SK-N-SH treated with all-trans-retinoic acid at 6 μM for 48 hours (cell line): ENCODE results near the gene XBP1.

Experiments used
- ATAC-seq: fragments of 200-7000 bp; cut with Tn5 transposase; 3 replicates; pipeline ENCODE4 v1.9.1; 2020; ENCODE audit warnings: mild to moderate bottlenecking, moderate library complexity
- ARNTL ChIP-seq: fragments of 450-650 bp; formaldehyde crosslinking; IDR thresholded peaks from 2 replicates; pipeline ENCODE4 v1.5.0; 2020; ENCODE audit warnings: low read depth, mild to moderate bottlenecking, moderate library complexity, borderline replicate concordance
- BACH2 ChIP-seq: fragments of 250-450 bp; sonication (Bioruptor Pico); IDR thresholded peaks from 2 replicates; pipeline ENCODE4 v1.9.0; 2021; ENCODE audit warnings: mild to moderate bottlenecking, borderline replicate concordance
- CSDC2 ChIP-seq: fragments of 250-450 bp; sonication (Bioruptor Pico); IDR thresholded peaks from 2 replicates; pipeline ENCODE4 v1.5.0; 2020; ENCODE audit warnings: mild to moderate bottlenecking, moderate library complexity
- CSRNP3 ChIP-seq: fragments of 250-450 bp; sonication (Bioruptor Pico); IDR thresholded peaks from 2 replicates; pipeline ENCODE4 v1.5.1; 2021; ENCODE audit warnings: mild to moderate bottlenecking, moderate library complexity
- ESRRG ChIP-seq: fragments of 250-450 bp; sonication (Bioruptor Pico); IDR thresholded peaks from 2 replicates; pipeline ENCODE4 v1.6.1; 2021; ENCODE audit warnings: mild to moderate bottlenecking
- GLIS3 ChIP-seq: fragments of 250-450 bp; sonication (Bioruptor Pico); IDR thresholded peaks from 2 replicates; pipeline ENCODE4 v1.5.0; 2020; ENCODE audit warnings: mild to moderate bottlenecking, moderate library complexity
- ISL1 ChIP-seq: fragments of 250-450 bp; sonication (Bioruptor Pico); IDR thresholded peaks from 2 replicates; pipeline ENCODE4 v2.1.2; 2022; ENCODE audit warnings: mild to moderate bottlenecking, moderate library complexity
- OSR1 ChIP-seq: fragments of 250-450 bp; sonication (Bioruptor Pico); IDR thresholded peaks from 2 replicates; pipeline ENCODE4 v1.8.0; 2022; ENCODE audit warnings: moderate library complexity, mild to moderate bottlenecking, inconsistent platforms
- POU6F1 ChIP-seq: fragments of 250-450 bp; sonication (Bioruptor Pico); IDR thresholded peaks from 2 replicates; pipeline ENCODE4 v1.8.0; 2021; ENCODE audit warnings: low read depth, mild to moderate bottlenecking, moderate library complexity, borderline replicate concordance
- PPARA ChIP-seq: fragments of 250-450 bp; sonication (Bioruptor Pico); IDR thresholded peaks from 2 replicates; pipeline ENCODE4 v1.5.0; 2020; ENCODE audit warnings: mild to moderate bottlenecking, borderline replicate concordance
- RARB ChIP-seq: fragments of 250-450 bp; sonication (Bioruptor Pico); IDR thresholded peaks from 2 replicates; pipeline ENCODE4 v1.8.0; 2021; ENCODE audit warnings: mild to moderate bottlenecking, moderate library complexity
- SNAI2 ChIP-seq: fragments of 250-450 bp; sonication (Bioruptor Pico); IDR thresholded peaks from 2 replicates; pipeline ENCODE4 v1.5.0; 2020; ENCODE audit warnings: mild to moderate bottlenecking, moderate library complexity
- TCF4 ChIP-seq: fragments of 250-450 bp; sonication (Bioruptor Pico); IDR thresholded peaks from 2 replicates; pipeline ENCODE4 v1.8.0; 2021; ENCODE audit warnings: mild to moderate bottlenecking, moderate library complexity, borderline replicate concordance
- TOX ChIP-seq: fragments of 250-450 bp; sonication (Bioruptor Pico); IDR thresholded peaks from 2 replicates; pipeline ENCODE4 v1.8.0; 2021; ENCODE audit warnings: mild to moderate bottlenecking, moderate library complexity, borderline replicate concordance
- ZC3H10 ChIP-seq: fragments of 250-450 bp; sonication (Bioruptor Pico); IDR thresholded peaks from 2 replicates; pipeline ENCODE4 v1.5.1; 2021; ENCODE audit warnings: mild to moderate bottlenecking, moderate library complexity
- ZFP3 ChIP-seq: fragments of 250-450 bp; sonication (Bioruptor Pico); IDR thresholded peaks from 2 replicates; pipeline ENCODE4 v1.5.0; 2020; ENCODE audit warnings: mild to moderate bottlenecking, moderate library complexity
- ZFP30 ChIP-seq: fragments of 450-650 bp; formaldehyde crosslinking; IDR thresholded peaks from 2 replicates; pipeline ENCODE4 v1.5.0; 2022; ENCODE audit warnings: mild to moderate bottlenecking, moderate library complexity
- ZNF70 ChIP-seq: fragments of 450-650 bp; formaldehyde crosslinking; IDR thresholded peaks from 2 replicates; pipeline ENCODE4 v1.5.0; 2020; ENCODE audit warnings: mild to moderate bottlenecking, moderate library complexity
- TF ChIP-seq, protein P1 (sequence below): fragments of 250-450 bp; sonication (Bioruptor Pico); IDR thresholded peaks from 2 replicates; pipeline ENCODE4 v1.8.0; 2020; ENCODE audit warnings: mild to moderate bottlenecking, moderate library complexity, borderline replicate concordance
- TF ChIP-seq, protein P2 (sequence below): fragments of 250-450 bp; sonication (Bioruptor Pico); IDR thresholded peaks from 2 replicates; pipeline ENCODE4 v1.5.0; 2020; ENCODE audit warnings: mild to moderate bottlenecking, moderate library complexity
- TF ChIP-seq, protein P3 (sequence below): fragments of 250-450 bp; sonication (Bioruptor Pico); IDR thresholded peaks from 2 replicates; pipeline ENCODE4 v1.5.1; 2020; ENCODE audit warnings: low read depth, mild to moderate bottlenecking, moderate library complexity

XBP1 gene

DNA sequence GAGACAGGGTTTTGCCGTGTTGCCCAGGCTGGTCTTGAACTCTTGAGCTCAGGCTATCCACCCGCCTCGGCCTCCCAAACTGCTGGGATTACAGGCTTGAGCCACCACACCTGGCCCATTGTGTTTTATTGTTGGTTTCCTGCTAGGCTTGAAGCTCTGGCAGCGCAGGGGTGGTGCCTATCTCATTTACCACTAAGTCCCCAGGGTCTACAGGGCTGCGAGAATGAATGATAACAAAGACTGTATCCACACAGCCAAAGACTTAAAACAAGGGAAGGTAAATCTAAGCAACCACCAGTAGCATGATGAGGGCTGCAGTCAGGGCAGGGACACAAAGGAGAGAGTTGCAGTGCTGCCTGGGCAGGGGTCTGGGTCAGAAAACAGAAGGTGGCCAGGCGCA is 37.3 kb upstream of the XBP1 start:
- no peak for TF ChIP-seq OSR1 (CRISPR knock-in tag)
- no peak for TF ChIP-seq TCF4 (CRISPR knock-in tag)
- no peak for TF ChIP-seq ZNF70 (CRISPR knock-in tag)
- TF ChIP-seq ZFP30 (CRISPR knock-in tag): no peak
- no peak for TF ChIP-seq ESRRG (CRISPR knock-in tag)
- TF ChIP-seq CSDC2 (CRISPR knock-in tag): no peak
- TF ChIP-seq, protein P1, sequence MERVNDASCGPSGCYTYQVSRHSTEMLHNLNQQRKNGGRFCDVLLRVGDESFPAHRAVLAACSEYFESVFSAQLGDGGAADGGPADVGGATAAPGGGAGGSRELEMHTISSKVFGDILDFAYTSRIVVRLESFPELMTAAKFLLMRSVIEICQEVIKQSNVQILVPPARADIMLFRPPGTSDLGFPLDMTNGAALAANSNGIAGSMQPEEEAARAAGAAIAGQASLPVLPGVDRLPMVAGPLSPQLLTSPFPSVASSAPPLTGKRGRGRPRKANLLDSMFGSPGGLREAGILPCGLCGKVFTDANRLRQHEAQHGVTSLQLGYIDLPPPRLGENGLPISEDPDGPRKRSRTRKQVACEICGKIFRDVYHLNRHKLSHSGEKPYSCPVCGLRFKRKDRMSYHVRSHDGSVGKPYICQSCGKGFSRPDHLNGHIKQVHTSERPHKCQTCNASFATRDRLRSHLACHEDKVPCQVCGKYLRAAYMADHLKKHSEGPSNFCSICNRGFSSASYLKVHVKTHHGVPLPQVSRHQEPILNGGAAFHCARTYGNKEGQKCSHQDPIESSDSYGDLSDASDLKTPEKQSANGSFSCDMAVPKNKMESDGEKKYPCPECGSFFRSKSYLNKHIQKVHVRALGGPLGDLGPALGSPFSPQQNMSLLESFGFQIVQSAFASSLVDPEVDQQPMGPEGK (CRISPR knock-in tag): no peak
- TF ChIP-seq POU6F1: no peak
- no peak for TF ChIP-seq ZC3H10 (CRISPR knock-in tag)
- no peak for TF ChIP-seq BACH2 (CRISPR knock-in tag)
- no peak for TF ChIP-seq ZFP3
- no peak for TF ChIP-seq TOX (CRISPR knock-in tag)
- no peak for TF ChIP-seq ARNTL
- no peak for ATAC-seq

DNA sequence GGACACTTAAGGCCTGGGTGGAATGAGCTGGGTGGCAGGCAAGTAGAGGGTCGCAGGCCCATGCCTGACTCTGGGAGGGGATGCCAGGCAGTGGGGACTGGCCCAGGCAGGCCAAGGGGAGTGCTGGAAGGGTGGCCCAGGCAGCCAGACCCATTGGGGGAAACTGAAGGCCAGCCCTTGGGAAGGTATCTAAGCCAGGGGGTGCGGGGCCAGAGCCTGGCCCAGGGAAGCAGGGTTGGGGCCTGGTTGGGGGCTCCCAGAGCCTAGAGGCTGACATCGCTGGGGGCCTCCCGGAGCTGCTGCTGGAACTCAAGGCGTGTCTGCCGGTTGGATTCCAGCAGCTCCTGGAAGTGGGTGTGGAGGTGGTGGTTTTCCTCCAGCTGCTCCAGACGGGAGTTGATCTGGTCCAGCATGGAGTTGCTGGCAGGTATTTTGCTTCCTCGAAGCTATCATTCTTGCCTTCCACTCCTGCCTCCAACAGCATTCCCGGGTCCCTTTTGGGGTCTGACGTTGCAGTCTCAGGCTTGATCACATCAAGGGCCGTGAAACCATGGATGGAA is 35.3 kb upstream of the XBP1 start:
- TF ChIP-seq, protein P2, sequence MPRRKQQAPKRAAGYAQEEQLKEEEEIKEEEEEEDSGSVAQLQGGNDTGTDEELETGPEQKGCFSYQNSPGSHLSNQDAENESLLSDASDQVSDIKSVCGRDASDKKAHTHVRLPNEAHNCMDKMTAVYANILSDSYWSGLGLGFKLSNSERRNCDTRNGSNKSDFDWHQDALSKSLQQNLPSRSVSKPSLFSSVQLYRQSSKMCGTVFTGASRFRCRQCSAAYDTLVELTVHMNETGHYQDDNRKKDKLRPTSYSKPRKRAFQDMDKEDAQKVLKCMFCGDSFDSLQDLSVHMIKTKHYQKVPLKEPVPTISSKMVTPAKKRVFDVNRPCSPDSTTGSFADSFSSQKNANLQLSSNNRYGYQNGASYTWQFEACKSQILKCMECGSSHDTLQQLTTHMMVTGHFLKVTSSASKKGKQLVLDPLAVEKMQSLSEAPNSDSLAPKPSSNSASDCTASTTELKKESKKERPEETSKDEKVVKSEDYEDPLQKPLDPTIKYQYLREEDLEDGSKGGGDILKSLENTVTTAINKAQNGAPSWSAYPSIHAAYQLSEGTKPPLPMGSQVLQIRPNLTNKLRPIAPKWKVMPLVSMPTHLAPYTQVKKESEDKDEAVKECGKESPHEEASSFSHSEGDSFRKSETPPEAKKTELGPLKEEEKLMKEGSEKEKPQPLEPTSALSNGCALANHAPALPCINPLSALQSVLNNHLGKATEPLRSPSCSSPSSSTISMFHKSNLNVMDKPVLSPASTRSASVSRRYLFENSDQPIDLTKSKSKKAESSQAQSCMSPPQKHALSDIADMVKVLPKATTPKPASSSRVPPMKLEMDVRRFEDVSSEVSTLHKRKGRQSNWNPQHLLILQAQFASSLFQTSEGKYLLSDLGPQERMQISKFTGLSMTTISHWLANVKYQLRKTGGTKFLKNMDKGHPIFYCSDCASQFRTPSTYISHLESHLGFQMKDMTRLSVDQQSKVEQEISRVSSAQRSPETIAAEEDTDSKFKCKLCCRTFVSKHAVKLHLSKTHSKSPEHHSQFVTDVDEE (CRISPR knock-in tag): no peak
- TF ChIP-seq ESRRG (CRISPR knock-in tag) (no peak), CSRNP3 (no peak), ISL1 (CRISPR knock-in tag) (no peak), SNAI2 (CRISPR knock-in tag) (no peak), ZFP3 (no peak), RARB (CRISPR knock-in tag) (no peak), BACH2 (CRISPR knock-in tag) (no peak), TCF4 (CRISPR knock-in tag) (no peak), ARNTL (no peak), PPARA (no peak), CSDC2 (CRISPR knock-in tag) (no peak), OSR1 (CRISPR knock-in tag) (no peak), GLIS3 (no peak), ZC3H10 (CRISPR knock-in tag) (no peak), TOX (CRISPR knock-in tag) (no peak)
- TF ChIP-seq, protein P1 (CRISPR knock-in tag): no peak
- TF ChIP-seq, all 23 proteins: peak for 0
- ATAC-seq: no peak

DNA sequence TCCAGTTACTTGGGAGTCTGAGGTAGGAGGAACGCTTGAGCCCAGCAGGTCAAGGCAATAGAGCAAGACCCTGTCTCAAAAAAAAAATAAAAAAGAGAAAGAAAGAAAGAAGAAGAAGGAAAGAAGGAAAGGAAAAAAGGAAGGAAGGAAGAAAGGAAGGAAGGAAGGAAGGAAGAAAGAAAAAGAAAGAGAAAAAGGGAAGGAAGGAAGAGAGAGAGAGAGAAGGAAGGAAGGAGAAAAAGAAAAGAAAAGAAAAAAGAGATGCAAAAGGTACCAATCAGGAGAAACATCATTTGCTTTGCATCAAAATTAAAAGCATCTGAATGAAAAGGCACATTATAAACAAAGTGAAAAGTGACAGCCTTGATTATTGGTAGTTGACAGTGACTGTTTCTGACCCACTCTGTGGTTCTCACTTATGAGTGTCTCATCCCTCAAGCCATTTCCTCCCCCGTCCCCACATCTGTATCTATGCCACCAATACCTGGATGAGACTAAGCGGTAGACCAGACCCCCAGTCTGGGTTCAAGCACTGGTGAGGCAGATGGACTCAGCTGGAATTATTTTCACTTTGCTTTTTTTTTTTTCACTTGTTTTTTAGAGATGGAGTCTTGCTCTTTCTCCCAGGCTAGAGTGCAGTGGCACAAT is 33.0 kb upstream of the XBP1 start:
- ATAC-seq: no peak
- TF ChIP-seq, protein P2 (CRISPR knock-in tag): no peak
- TF ChIP-seq TOX (CRISPR knock-in tag) (no peak), PPARA (no peak), ZC3H10 (CRISPR knock-in tag) (no peak), POU6F1 (no peak)
- TF ChIP-seq, protein P3, sequence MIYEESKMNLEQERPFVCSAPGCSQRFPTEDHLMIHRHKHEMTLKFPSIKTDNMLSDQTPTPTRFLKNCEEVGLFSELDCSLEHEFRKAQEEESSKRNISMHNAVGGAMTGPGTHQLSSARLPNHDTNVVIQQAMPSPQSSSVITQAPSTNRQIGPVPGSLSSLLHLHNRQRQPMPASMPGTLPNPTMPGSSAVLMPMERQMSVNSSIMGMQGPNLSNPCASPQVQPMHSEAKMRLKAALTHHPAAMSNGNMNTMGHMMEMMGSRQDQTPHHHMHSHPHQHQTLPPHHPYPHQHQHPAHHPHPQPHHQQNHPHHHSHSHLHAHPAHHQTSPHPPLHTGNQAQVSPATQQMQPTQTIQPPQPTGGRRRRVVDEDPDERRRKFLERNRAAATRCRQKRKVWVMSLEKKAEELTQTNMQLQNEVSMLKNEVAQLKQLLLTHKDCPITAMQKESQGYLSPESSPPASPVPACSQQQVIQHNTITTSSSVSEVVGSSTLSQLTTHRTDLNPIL (CRISPR knock-in tag): no peak
